Osteocyte (in vitro differentiated cells): ENCODE data around the gene ZHX3. TPM values are rescaled to one million over a fixed set of nuclear protein-coding genes. Genes with fewer than 3 reads are reported as not detected.

ENCODE experiments used
- DNase-seq: peaks from one replicate; pipeline ENCODE4 v3.0.0; 2021; ENCODE audit warnings: mixed read lengths; ENCODE audit not compliant: unreplicated experiment; ENCODE audit errors: extremely low spot score
- H3K27ac Mint-ChIP-seq: one replicate; pipeline ENCODE4 v1.8.0; 2021; ENCODE audit warnings: mild to moderate bottlenecking, mixed read lengths; ENCODE audit not compliant: unreplicated experiment
- H3K27me3 Mint-ChIP-seq: one replicate; pipeline ENCODE4 v1.8.0; 2021; ENCODE audit warnings: mixed read lengths; ENCODE audit not compliant: unreplicated experiment
- H3K36me3 Mint-ChIP-seq: one replicate; pipeline ENCODE4 v1.8.0; 2021; ENCODE audit warnings: mixed read lengths; ENCODE audit not compliant: unreplicated experiment
- H3K4me1 Mint-ChIP-seq: one replicate; pipeline ENCODE4 v1.8.0; 2021; ENCODE audit warnings: mixed read lengths; ENCODE audit not compliant: unreplicated experiment
- H3K4me3 Mint-ChIP-seq: one replicate; pipeline ENCODE4 v1.8.0; 2021; ENCODE audit warnings: mild to moderate bottlenecking, moderate library complexity, mixed read lengths; ENCODE audit not compliant: unreplicated experiment
- H3K9me3 Mint-ChIP-seq: one replicate; pipeline ENCODE4 v1.8.0; 2021; ENCODE audit warnings: mixed read lengths; ENCODE audit not compliant: unreplicated experiment
- total RNA-seq: library from RNA; stranded (reverse); gene quantifications from 2 replicates; pipeline ENCODE4 v1.2.1, GENCODE V29; 2021
- TF ChIP-seq, protein P1 (sequence below): fragments of 200-600 bp; sonication (generic); IDR thresholded peaks from 2 replicates; pipeline ENCODE4 v1.5.0; 2021; ENCODE audit warnings: antibody characterized with exemption, mild to moderate bottlenecking, moderate library complexity

ZHX3 gene
- total RNA-seq, 1 donor from 2014 or later, result 44.5 TPM

- Mint-ChIP-seq H3K27me3 (no peaks in the 10 kb centered on the region), H3K27ac (no peak overlapping the region), H3K4me1 (no peaks in the 10 kb centered on the region), H3K36me3 (no peaks in the 10 kb centered on the region), H3K4me3 (no peak overlapping the region), H3K9me3 (no peaks in the 10 kb centered on the region)
- no peak for DNase-seq
- TF ChIP-seq, protein P1, sequence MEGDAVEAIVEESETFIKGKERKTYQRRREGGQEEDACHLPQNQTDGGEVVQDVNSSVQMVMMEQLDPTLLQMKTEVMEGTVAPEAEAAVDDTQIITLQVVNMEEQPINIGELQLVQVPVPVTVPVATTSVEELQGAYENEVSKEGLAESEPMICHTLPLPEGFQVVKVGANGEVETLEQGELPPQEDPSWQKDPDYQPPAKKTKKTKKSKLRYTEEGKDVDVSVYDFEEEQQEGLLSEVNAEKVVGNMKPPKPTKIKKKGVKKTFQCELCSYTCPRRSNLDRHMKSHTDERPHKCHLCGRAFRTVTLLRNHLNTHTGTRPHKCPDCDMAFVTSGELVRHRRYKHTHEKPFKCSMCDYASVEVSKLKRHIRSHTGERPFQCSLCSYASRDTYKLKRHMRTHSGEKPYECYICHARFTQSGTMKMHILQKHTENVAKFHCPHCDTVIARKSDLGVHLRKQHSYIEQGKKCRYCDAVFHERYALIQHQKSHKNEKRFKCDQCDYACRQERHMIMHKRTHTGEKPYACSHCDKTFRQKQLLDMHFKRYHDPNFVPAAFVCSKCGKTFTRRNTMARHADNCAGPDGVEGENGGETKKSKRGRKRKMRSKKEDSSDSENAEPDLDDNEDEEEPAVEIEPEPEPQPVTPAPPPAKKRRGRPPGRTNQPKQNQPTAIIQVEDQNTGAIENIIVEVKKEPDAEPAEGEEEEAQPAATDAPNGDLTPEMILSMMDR, result no peak
These were observed 36.0 kb upstream of the ZHX3 start for GRCh38 chr20:41353530-41353929.

GRCh38 chr20:41352666-41353065 is 35.1 kb upstream of the ZHX3 start:
- no peaks in the 10 kb centered on the region for H3K36me3 Mint-ChIP-seq
- H3K27ac Mint-ChIP-seq, result no peak overlapping the region
- no peak for DNase-seq
- H3K27me3 Mint-ChIP-seq, result no peaks in the 10 kb centered on the region
- H3K9me3 Mint-ChIP-seq, result no peaks in the 10 kb centered on the region
- no peak overlapping the region for H3K4me3 Mint-ChIP-seq
- no peaks in the 10 kb centered on the region for H3K4me1 Mint-ChIP-seq
- TF ChIP-seq, protein P1, result no peak

- H3K36me3 Mint-ChIP-seq, result no peaks in the 10 kb centered on the region
- no peaks in the 10 kb centered on the region for H3K4me1 Mint-ChIP-seq
- no peaks in the 10 kb centered on the region for H3K27me3 Mint-ChIP-seq
- H3K9me3 Mint-ChIP-seq, result no peaks in the 10 kb centered on the region
- no peak overlapping the region for H3K4me3 Mint-ChIP-seq
- TF ChIP-seq, protein P1, result no peak
- no peak for DNase-seq
- no peak overlapping the region for H3K27ac Mint-ChIP-seq
These were observed 34.6 kb upstream of the ZHX3 start for GRCh38 chr20:41352106-41352505.

- Mint-ChIP-seq H3K9me3 (no peaks in the 10 kb centered on the region), H3K27ac (no peak overlapping the region), H3K4me3 (no peak overlapping the region), H3K27me3 (no peaks in the 10 kb centered on the region), H3K4me1 (no peaks in the 10 kb centered on the region), H3K36me3 (no peaks in the 10 kb centered on the region)
- no peak for DNase-seq
- TF ChIP-seq, protein P1, result no peak
These were observed 33.0 kb upstream of the ZHX3 start for GRCh38 chr20:41350408-41350962.

DNA sequence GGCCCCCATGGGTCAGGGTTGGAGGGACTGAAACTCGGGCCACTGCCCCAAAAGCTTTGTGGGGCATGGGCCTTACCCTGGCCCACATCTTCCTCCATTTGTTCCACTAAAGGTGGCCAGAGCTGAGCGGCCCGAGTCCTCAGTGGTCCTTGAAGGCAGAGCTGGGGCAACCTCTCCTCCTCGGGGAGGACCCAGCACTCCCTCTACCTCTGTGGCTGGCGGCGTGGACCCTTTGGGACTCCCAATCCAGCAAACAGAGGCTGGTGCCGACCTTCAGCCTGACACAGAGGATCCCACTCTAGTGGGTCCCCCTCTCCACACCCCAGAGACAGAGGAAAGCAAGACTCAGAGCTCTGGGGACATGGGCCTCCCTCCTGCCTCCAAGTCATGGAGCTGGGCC is 32.4 kb upstream of the ZHX3 start:
- TF ChIP-seq, protein P1, result no peak
- DNase-seq, result no peak
- Mint-ChIP-seq H3K9me3 (no peaks in the 10 kb centered on the region), H3K27ac (no peak overlapping the region), H3K4me1 (no peaks in the 10 kb centered on the region), H3K27me3 (no peaks in the 10 kb centered on the region), H3K4me3 (no peak overlapping the region), H3K36me3 (no peaks in the 10 kb centered on the region)
